HUES64 (cell line): ENCODE results near the gene GPR173.

Experiments
- H3K27ac ChIP-seq: 2 replicates; pipeline ENCODE4 v1.7.0; 2013; ENCODE audit warnings: low read depth, low read length, inconsistent platforms
- H3K27me3 ChIP-seq: 2 replicates; pipeline ENCODE4 v1.6.1; 2013; ENCODE audit warnings: mild to moderate bottlenecking, low read length; ENCODE audit not compliant: insufficient read depth
- H3K36me3 ChIP-seq: 2 replicates; pipeline ENCODE4 v1.6.1; 2013; ENCODE audit warnings: mild to moderate bottlenecking, low read length; ENCODE audit not compliant: insufficient read depth
- H3K4me1 ChIP-seq: 2 replicates; pipeline ENCODE4 v1.6.1; 2013; ENCODE audit warnings: mild to moderate bottlenecking, low read length, moderate library complexity; ENCODE audit not compliant: insufficient read depth
- H3K4me3 ChIP-seq: 2 replicates; pipeline ENCODE4 v1.5.1; 2013; ENCODE audit warnings: mild to moderate bottlenecking, low read length, moderate library complexity
- H3K9ac ChIP-seq: 2 replicates; pipeline ENCODE4 v1.6.1; 2013; ENCODE audit warnings: mild to moderate bottlenecking, low read depth, low read length
- H3K9me3 ChIP-seq: 2 replicates; pipeline ENCODE4 v1.6.1; 2013; ENCODE audit warnings: low read depth, low read length; ENCODE audit not compliant: insufficient read depth
- WGBS: fragments of 150-250, 120-280 bp; methylation state at CpG from one replicate; pipeline ENCODE4 v1.1.7; 2013; ENCODE audit warnings: missing lambda C conversion rate; 5-methylcytosine and 5-hydroxymethylcytosine counted together

GPR173 gene

GRCh38 chrX:53028678-53029077, 19.9 kb upstream of the GPR173 start:
- Histone ChIP-seq H3K27me3 (no peaks in the 10 kb centered on the region), H3K4me3 (no peak overlapping the region), H3K36me3 (no peaks in the 10 kb centered on the region), H3K9ac (no peak overlapping the region), H3K9me3 (no peaks in the 10 kb centered on the region), H3K27ac (no peak overlapping the region), H3K4me1 (no peaks in the 10 kb centered on the region; the same call in 1 of the 2 replicates)
- 100% methylated on average over 1 of the region's 1 CpG for WGBS

- 52% methylated on average over 4 of the region's 4 CpGs for WGBS
- no peaks in the 10 kb centered on the region for H3K9me3 ChIP-seq
Measured at GRCh38 chrX:53031380-53031779, 17.2 kb upstream of the GPR173 start.

GRCh38 chrX:53036149-53036548, 12.4 kb upstream of the GPR173 start:
- no peak overlapping the region for H3K9ac ChIP-seq
- no peaks in the 10 kb centered on the region; the same call in 1 of the 2 replicates for H3K4me1 ChIP-seq
- 87% methylated on average over 5 of the region's 5 CpGs for WGBS
- H3K36me3 ChIP-seq = no peaks in the 10 kb centered on the region
- H3K9me3 ChIP-seq = no peaks in the 10 kb centered on the region
- H3K27me3 ChIP-seq = no peaks in the 10 kb centered on the region
- H3K4me3 ChIP-seq = no peak overlapping the region
- no peak overlapping the region for H3K27ac ChIP-seq

More at GRCh38 chrX:53031380-53031779, 17.2 kb upstream of the GPR173 start:
- H3K4me1 ChIP-seq = no peaks in the 10 kb centered on the region; the same call in 1 of the 2 replicates
- H3K4me3 ChIP-seq = no peak overlapping the region
- no peak overlapping the region for H3K9ac ChIP-seq
- no peak overlapping the region for H3K27ac ChIP-seq
- H3K27me3 ChIP-seq = no peaks in the 10 kb centered on the region
- H3K36me3 ChIP-seq = no peaks in the 10 kb centered on the region

- WGBS = 86% methylated on average over 3 of the region's 4 CpGs
- no peaks in the 10 kb centered on the region for H3K27me3 ChIP-seq
- no peaks in the 10 kb centered on the region for H3K4me1 ChIP-seq
- no peak overlapping the region for H3K4me3 ChIP-seq
- no peak overlapping the region for H3K27ac ChIP-seq
- no peaks in the 10 kb centered on the region for H3K36me3 ChIP-seq
- H3K9ac ChIP-seq = no peak overlapping the region
- no peaks in the 10 kb centered on the region for H3K9me3 ChIP-seq
Measured at GRCh38 chrX:53039236-53039635, 9.4 kb upstream of the GPR173 start.

GRCh38 chrX:53044995-53045394, 3.6 kb upstream of the GPR173 start:
- H3K9me3 ChIP-seq = no peaks in the 10 kb centered on the region
- no peaks in the 10 kb centered on the region for H3K27me3 ChIP-seq
- no peaks in the 10 kb centered on the region for H3K36me3 ChIP-seq
- WGBS = 93% methylated on average over 5 of the region's 5 CpGs
- H3K4me1 ChIP-seq = peaks cover 5% of the 10 kb centered on the region; the same call in 1 of the 2 replicates
- H3K9ac ChIP-seq = no peak overlapping the region
- no peak overlapping the region for H3K27ac ChIP-seq
- no peak overlapping the region for H3K4me3 ChIP-seq

GRCh38 chrX:53047228-53047627, 1.4 kb upstream of the GPR173 start:
- H3K27ac ChIP-seq = no peak overlapping the region
- WGBS = 90% methylated on average over 6 of the region's 6 CpGs
- no peaks in the 10 kb centered on the region for H3K27me3 ChIP-seq
- H3K4me3 ChIP-seq = no peak overlapping the region
- no peaks in the 10 kb centered on the region for H3K36me3 ChIP-seq
- H3K4me1 ChIP-seq = peaks cover 5% of the 10 kb centered on the region; the same call in 1 of the 2 replicates
- H3K9me3 ChIP-seq = no peaks in the 10 kb centered on the region
- H3K9ac ChIP-seq = no peak overlapping the region

GRCh38 chrX:53049127-53049517, 533 bp downstream of the GPR173 start:
- Histone ChIP-seq H3K36me3 (no peaks in the 10 kb centered on the region), H3K4me3 (peak overlapping the region; percentile 75), H3K4me1 (peaks cover 5% of the 10 kb centered on the region; the same call in 1 of the 2 replicates), H3K9ac (0 out of 2 replicates have a peak overlapping the region, but pooled peaks have one; percentile 36), H3K27ac (no peak overlapping the region), H3K9me3 (no peaks in the 10 kb centered on the region), H3K27me3 (no peaks in the 10 kb centered on the region)
- 4% methylated on average over 7 of the region's 8 CpGs for WGBS

GRCh38 chrX:53050841-53051240, 2.3 kb downstream of the GPR173 start:
- Histone ChIP-seq H3K27ac (no peak overlapping the region), H3K27me3 (no peaks in the 10 kb centered on the region), H3K9me3 (no peaks in the 10 kb centered on the region), H3K9ac (no peak overlapping the region), H3K4me1 (peaks cover 5% of the 10 kb centered on the region; the same call in 1 of the 2 replicates), H3K4me3 (no peak overlapping the region), H3K36me3 (no peaks in the 10 kb centered on the region)
- WGBS = 95% methylated on average over 5 of the region's 6 CpGs

GRCh38 chrX:53055244-53055849, 6.8 kb downstream of the GPR173 start:
- 91% methylated on average over 6 of the region's 6 CpGs for WGBS
- Histone ChIP-seq H3K4me1 (no peaks in the 10 kb centered on the region), H3K27ac (no peak overlapping the region), H3K9me3 (no peaks in the 10 kb centered on the region), H3K9ac (no peak overlapping the region), H3K27me3 (no peaks in the 10 kb centered on the region), H3K4me3 (no peak overlapping the region), H3K36me3 (no peaks in the 10 kb centered on the region)

- Histone ChIP-seq H3K36me3 (no peaks in the 10 kb centered on the region), H3K27me3 (no peaks in the 10 kb centered on the region), H3K4me1 (no peaks in the 10 kb centered on the region), H3K9me3 (no peaks in the 10 kb centered on the region), H3K9ac (no peak overlapping the region), H3K27ac (no peak overlapping the region), H3K4me3 (no peak overlapping the region)
- 96% methylated on average over 5 of the region's 5 CpGs for WGBS
Measured at GRCh38 chrX:53056292-53056691, 7.7 kb downstream of the GPR173 start.

GRCh38 chrX:53065104-53065503, 16.5 kb downstream of the GPR173 start:
- H3K27me3 ChIP-seq = no peaks in the 10 kb centered on the region
- H3K4me3 ChIP-seq = no peak overlapping the region
- H3K27ac ChIP-seq = no peak overlapping the region
- 100% methylated on average over 1 of the region's 1 CpG for WGBS
- no peaks in the 10 kb centered on the region for H3K9me3 ChIP-seq
- H3K36me3 ChIP-seq = no peaks in the 10 kb centered on the region
- no peaks in the 10 kb centered on the region for H3K4me1 ChIP-seq
- H3K9ac ChIP-seq = no peak overlapping the region

- WGBS = 94% methylated on average over 8 of the region's 10 CpGs
- Histone ChIP-seq H3K27ac (no peak overlapping the region), H3K27me3 (no peaks in the 10 kb centered on the region), H3K9me3 (no peaks in the 10 kb centered on the region), H3K9ac (no peak overlapping the region), H3K4me1 (peaks cover 5% of the 10 kb centered on the region; the same call in 1 of the 2 replicates), H3K36me3 (no peaks in the 10 kb centered on the region), H3K4me3 (no peak overlapping the region)
Measured at GRCh38 chrX:53071064-53071463, 22.5 kb downstream of the GPR173 start.
